H7 (cell line): Measurements from ENCODE around the gene MCMBP. TPM values are rescaled to one million over a fixed set of nuclear protein-coding genes. Genes with fewer than 3 reads are reported as not detected.
A peak's percentile ranks its signal among the peaks of the same experiment; 100 is the strongest.
"Not testable (repeated sequence)": the region's sequence is repeated elsewhere in the genome, so short reads cannot be mapped to it uniquely, and the experiment has no call there.

Experiments
- DNase-seq: peaks from one replicate; pipeline ENCODE4 v3.0.0; 2012
- H3K27me3 ChIP-seq: 2 replicates; pipeline ENCODE4 v1.6.0; 2011; ENCODE audit warnings: mild to moderate bottlenecking, low read length; ENCODE audit not compliant: control insufficient read depth, insufficient read depth
- H3K36me3 ChIP-seq: replicated peaks from 2 replicates; pipeline ENCODE4 v1.5.1; 2011; ENCODE audit warnings: low read length; ENCODE audit not compliant: control insufficient read depth, insufficient read depth
- H3K4me3 ChIP-seq: 2 replicates; pipeline ENCODE4 v1.5.1; 2011; ENCODE audit warnings: low read depth, mild to moderate bottlenecking, control low read depth, low read length, moderate library complexity; ENCODE audit not compliant: insufficient read depth
- total RNA-seq: library from RNA; depleted of rRNA; stranded (reverse); fragments of >200 nt; shearing (Covaris generic); gene quantifications from 2 replicates; pipeline ENCODE4 v1.2.3, GENCODE V29; 2014; rRNA removed

The MCMBP gene
- total RNA-seq, 1 experiment from 2014 or later = 82.8 TPM

DNA sequence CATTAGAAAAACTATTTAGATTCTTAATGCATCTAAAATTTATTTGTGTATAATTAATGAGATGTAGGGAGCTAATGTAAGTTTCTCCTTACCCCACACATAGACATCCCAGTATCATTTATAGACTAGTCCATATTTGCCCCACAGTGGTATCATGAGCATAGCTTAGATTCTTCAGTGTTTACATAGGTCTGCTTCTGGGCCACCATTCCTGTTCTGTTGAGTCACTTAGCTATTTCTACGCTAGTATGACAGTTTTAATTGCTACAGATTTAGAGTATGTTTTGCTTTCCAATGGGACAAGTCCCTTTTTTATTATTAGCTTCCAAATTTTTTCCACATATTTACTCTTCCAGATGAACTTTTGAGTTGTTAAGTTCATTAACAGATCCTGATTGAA, 69.4 kb downstream of the MCMBP start:
- Histone ChIP-seq H3K36me3 (no peaks in the 10 kb centered on the region), H3K27me3 (no peaks in the 10 kb centered on the region), H3K4me3 (no peak overlapping the region)
- no peak for DNase-seq

DNA sequence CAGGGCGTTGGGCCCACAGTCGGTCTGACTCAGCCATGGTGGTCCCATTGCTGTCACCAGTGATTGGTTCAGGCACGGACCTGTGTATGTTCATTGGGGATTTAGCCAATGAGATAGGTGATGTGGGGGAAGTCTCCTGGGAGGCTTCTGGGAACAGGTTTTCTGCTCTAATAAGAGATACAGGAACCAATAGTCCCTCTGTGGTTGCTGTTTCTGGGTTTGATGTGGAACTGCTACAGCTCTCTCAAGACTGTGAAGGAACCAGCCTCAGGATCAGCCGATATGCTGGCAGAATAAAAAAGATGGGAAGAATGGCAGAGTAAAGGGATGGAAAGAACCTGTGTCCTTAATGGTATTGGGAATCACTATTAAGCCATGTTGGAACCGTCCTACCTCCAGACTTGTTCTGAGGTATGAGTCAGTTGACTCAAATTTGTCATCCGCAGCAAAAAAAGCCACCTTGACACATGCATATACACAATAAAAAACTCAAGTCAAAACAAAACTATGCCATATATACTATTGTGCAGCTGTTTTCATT, 70.6 kb downstream of the MCMBP start:
- DNase-seq = no peak
- Histone ChIP-seq H3K27me3 (no peaks in the 10 kb centered on the region), H3K4me3 (no peak overlapping the region), H3K36me3 (no peaks in the 10 kb centered on the region; the same call in 1 of the 2 replicates)

DNA sequence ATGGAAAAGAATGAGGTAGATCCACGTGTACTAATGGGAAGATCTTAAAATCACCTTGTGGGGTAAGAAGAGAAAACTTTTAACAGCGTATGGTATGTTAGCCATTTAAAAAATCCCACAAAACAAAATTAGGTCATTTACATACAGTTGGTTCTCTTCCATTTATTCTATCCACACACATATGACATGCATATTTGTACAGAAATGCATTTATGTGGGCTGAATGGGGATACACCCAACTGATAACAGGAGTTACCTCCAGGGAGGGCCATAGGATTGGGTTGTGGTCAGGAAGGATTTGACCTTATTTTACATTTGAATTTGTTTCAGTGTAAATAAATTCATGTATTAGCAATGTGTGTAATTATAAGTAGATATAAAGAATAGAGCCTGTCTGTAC, 71.5 kb downstream of the MCMBP start:
- DNase-seq = no peak
- no peak overlapping the region for H3K4me3 ChIP-seq
- no peaks in the 10 kb centered on the region; the same call in 1 of the 2 replicates for H3K36me3 ChIP-seq
- H3K27me3 ChIP-seq = no peaks in the 10 kb centered on the region

DNA sequence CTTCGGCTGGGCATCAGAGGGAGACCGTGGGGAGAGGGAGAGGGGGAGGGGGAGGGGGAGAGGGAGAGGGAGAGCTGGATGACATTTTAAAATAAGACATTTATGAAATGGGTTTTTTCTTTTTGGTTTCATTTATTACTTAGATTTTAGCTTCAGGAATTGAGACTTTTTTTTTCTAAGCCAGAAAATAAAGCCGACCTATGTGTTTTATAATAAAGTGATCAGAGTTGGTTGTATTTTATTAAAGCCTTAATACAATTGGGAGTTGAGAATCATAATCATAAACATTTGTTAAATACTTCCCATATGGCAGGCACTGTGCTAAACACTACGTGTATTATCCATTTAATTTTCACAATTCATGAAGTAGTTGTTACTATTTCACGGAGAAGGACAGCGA, 76.6 kb downstream of the MCMBP start:
- H3K36me3 ChIP-seq = no peaks in the 10 kb centered on the region; the same call in 1 of the 2 replicates
- DNase-seq = no peak
- no peaks in the 10 kb centered on the region for H3K27me3 ChIP-seq
- H3K4me3 ChIP-seq = no peak overlapping the region

DNA sequence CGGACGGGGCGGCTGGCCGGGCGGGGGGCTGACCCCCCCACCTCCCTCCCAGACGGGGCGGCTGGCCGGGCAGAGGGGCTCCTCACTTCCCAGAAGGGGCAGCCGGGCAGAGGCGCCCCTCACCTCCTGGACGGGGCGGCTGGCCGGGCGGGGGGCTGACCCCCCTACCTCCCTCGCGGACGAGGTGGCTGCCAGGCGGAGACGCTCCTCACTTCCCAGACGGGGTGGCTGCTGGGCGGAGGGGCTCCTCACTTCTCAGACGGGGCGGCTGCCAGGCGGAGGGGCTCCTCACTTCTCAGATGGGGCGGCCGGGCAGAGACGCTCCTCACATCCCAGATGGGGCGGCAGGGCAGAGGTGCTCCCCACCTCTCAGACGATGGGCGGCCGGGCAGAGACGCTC, 77.5 kb downstream of the MCMBP start:
- H3K36me3 ChIP-seq, H3K27me3 ChIP-seq, DNase-seq, H3K4me3 ChIP-seq: not testable (repeated sequence)

DNA sequence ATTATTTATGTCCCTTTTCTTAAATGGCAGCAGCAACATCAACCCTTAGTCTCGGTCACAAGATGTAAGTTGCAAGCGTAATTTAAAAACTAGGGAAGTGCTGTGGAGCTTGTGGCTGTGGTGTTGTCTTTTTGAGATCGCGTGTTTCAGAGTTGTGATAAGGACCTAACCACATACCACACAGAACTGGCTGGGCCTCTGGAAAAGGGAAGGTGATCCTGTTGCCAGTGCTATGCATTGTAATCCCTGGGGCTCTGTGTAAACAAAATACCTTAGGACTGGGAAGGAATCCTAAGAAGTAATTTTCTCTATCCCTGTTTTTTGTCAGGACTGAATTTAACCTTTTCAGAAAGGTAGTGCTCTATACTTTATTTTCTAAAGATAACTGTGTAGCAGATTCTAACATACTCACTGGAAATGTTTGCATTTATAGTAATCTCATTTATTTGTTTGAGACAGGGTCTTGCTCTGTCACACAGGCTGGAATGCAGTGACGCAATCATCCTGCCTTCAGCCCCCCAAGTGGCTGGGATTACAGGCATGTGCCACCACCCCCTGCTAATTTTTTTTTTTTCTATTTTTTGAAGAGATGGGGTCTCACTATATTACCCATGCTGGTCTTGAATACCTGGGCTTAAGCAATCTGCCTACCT, 86.4 kb downstream of the MCMBP start:
- H3K27me3 ChIP-seq = no peaks in the 10 kb centered on the region
- peak; percentile 63 for DNase-seq
- H3K36me3 ChIP-seq = no peaks in the 10 kb centered on the region
- H3K4me3 ChIP-seq = no peak overlapping the region

DNA sequence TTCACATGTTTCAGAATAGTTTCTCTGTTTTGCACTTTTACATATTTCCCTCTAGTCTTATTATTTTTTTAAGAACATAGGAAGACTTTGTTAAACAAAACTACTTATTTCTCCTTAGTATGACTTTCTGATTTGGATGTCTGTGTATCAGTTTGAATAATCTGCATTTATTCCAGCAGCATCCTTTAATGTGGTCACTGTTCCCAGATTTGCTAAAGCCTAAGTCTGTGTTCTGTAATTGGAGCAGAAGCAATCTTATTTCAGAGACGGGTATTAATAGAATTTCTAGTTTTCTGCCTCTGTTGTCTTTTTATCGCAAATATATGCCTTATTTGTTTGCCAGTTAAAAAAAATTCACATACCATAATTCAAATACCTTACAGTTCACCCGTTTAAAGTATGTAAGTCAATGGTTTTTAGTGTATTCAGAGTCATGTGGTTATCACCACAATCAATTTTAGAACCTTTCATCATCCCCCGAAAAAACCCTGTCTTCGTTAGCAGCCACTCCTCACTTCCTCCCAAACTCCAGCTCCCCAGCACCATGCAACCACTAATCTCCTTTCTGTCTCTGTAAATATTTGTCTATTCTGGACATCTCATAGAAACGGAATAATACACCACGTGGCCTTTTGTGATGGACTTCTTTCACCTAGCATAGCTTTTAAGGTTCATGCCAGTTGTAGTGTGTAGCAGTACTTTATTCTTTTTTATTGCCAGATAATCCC, 88.1 kb downstream of the MCMBP start:
- DNase-seq = no peak
- Histone ChIP-seq H3K4me3 (no peak overlapping the region), H3K36me3 (no peaks in the 10 kb centered on the region), H3K27me3 (no peaks in the 10 kb centered on the region)

DNA sequence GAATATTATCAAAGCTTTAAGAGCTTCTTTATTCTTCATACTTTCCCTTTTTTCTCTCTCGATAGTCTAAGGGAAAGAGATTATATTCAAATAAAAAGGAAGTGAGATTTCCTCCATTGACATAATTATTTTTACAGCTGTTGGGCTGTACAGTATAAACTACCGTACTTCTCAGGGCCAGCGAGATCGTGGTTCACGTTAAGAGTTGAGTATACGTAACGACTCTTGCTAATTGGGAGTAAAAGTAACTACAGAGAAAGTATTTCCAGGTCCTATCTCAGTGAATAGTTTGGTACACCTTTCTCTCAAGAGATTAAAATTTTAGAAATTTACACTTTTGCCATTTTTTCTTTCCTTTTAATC, 89.0 kb downstream of the MCMBP start:
- no peaks in the 10 kb centered on the region for H3K36me3 ChIP-seq

DNA sequence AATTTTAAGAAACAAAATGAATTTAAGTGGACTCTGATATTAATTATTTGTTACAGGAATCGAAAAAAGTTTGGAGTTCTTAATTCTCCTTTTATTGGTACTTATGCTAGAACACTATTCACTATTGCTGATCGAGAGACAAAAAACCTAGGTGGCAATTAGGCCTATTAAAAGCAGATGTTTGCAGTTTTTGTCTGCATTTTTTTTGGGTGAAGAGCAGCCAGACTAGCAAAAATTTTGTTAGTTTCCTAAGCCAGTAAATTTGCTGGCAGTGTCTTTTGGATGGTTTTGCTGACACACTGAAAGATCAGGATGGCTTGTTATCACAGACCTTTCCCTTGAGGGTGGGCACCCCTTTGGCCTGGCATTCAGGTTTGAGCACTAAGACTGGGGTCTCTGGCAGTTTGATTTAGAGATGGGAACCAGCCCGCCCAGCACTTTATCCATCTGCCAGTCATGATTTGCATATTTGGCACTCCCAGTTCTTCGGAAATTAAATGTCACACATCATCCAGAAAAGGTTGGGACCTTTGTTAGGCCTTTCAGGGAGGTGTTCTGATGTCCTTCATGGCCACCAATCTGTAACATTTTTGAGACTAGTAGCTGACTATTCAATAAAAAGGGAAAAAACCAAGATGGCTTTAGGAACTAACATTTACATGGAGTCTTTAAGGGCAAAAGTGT, 89.5 kb downstream of the MCMBP start:
- no peaks in the 10 kb centered on the region for H3K36me3 ChIP-seq
- H3K27me3 ChIP-seq = no peaks in the 10 kb centered on the region
- no peak for DNase-seq
- no peak overlapping the region for H3K4me3 ChIP-seq

More for the DNA sequence above, 89.0 kb downstream of the MCMBP start:
- no peak for DNase-seq
- no peaks in the 10 kb centered on the region for H3K27me3 ChIP-seq
- no peak overlapping the region for H3K4me3 ChIP-seq

DNA sequence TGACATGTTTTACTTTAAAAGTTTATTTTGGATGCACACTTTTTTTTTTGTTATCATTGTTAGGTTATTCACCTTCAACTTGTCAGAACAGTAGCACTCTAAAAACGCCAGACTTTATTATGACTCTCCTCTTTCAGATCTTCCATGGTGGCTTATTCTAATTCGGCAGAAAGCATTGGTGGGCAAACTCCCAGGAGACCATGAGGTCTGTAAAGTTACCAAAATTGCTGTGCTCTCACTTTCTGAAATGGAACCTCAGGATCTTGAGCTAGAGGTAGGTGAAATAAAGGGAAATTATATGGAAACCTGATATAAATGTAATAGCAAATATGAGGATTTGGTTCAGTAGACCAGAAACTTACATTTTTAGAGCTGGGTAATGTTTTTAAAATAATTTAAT, 91.1 kb downstream of the MCMBP start:
- no peak for DNase-seq
- Histone ChIP-seq H3K4me3 (no peak overlapping the region), H3K36me3 (no peaks in the 10 kb centered on the region), H3K27me3 (no peaks in the 10 kb centered on the region)

DNA sequence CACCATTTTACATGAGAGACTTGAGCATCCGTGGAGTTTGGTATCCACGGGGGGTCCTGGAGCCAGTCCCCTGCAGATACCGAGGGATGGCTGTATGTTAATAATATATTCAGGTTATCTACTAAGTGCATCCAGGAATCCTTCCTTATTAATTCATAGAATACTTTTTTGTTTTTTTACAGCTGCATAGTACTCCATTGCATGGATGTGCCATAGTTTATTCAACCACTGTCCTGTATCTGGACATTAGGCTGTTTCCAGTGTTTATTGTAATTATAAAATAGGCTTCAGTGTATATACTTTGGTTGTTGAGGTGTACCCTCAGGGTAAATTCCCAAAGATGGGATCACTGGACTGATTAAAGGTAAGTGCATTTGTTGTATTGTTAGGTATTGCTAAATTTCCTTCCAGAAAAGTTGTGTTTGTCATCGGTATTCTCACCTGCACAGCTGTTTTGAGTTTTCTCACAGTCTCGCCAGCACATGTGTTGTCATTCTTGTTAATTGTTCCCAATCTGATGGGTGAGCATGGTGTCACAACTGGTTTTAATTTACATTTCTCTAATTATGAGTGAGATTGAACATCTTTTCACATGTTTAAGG, 91.7 kb downstream of the MCMBP start:
- no peak overlapping the region for H3K4me3 ChIP-seq
- H3K27me3 ChIP-seq = no peaks in the 10 kb centered on the region
- DNase-seq = no peak
- H3K36me3 ChIP-seq = no peaks in the 10 kb centered on the region

Other genes starting within 250 kb of the MCMBP start
- gene BAG3, start 221.5 kb downstream of the MCMBP start, total RNA-seq = 8.4 and 8.6 TPM in 2 replicates
- 141 and 152 TPM in 2 replicates for gene INPP5F, start 146.8 kb downstream of the MCMBP start, total RNA-seq
- gene SEC23IP, start 19.9 kb upstream of the MCMBP start, total RNA-seq = 28.7 and 30.4 TPM in 2 replicates